ENCODE measurements around the gene CACNA1D.

The CACNA1D gene

GRCh38 chr3:53694046-53694445 is 199.6 kb downstream of the CACNA1D start:
- DNase-seq, result no peak

DNA sequence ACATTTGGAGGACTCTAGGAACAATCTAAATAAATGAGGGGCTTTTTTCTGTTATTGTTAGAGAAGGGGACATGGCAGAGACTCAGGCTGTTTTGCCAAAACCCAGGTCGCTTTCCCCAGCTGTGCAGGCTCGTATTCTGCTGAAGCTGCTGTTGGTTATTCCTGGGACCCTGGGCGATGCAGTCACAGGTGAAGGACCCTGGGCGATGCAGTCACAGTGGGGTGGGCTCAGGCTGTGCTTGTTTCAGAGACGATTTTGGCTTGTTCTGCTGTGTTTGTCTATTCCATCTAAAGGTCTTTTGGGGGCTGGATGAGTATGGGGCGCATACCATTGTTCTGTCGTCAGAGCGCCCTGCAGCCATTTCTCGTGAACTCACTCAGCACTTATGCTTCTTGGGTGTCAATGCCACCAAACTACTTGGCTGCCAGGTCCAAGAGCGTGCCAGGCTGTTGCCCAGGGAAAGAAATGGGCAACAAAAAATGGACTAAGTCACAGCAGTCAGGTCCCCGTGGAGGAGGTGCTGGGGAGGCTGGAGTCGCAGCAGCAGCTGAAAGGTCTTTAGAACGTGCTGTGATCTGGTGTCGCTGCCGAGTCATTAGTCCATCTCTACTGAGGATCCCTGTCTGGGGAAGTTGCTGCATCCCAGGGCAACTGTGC is 200.4 kb downstream of the CACNA1D start:
- no peak for DNase-seq

DNA sequence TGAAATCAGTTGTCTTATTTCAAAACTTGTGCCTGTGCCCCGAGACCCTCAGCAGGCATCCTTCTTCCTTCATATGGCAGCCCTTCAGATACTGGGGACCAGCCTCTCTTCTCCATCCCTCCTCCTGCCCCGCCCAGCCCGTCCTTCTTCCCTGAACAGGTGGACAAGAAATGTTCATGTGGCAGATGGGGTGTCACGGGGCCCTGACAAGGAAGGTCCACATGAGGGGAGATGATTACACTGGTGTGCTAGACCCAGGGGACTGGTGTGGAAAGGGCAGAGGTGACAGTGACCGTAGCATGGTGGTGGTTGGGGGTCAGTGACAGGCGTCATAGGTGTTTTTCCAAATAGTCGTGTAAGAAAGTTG is 200.9 kb downstream of the CACNA1D start:
- DNase-seq, result no peak

DNA sequence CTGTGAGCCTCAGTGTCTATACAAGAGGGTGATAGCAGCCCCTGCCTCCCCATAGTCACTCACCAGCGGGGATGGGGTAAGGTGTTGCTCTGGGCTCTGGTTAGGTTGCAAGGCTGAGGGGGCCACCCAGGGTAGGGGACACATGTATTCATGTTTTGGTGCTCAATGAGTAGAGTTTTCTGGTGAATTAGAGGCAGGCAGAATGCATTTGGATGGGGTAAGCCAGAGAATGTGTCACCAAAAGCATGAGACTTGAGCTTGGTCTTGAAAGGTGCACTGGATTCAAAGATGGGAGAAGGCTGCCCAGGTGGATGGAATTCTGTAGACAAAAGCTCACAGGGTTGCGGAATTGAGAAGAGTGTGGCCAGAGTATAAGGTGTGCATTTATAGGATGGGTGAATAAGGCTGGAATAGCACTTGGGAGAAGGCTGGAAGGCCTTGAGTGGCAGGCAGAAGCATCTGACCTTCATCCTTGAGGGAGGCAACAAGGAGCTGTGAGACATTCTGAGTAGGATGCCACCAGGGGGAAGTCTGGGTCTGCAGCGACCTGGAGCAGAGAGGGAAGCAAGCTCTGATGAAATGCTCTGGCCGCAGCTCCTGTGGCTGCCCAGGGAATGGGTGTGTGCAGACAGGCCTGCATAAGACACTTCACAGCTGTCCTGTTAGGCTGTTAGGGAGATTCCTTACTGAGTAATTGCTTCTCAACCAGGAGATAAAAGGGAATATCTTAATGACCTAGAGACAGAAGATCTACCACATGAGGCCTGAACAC is 202.2 kb downstream of the CACNA1D start:
- no peak for DNase-seq

GRCh38 chr3:53700441-53700840 is 206.0 kb downstream of the CACNA1D start:
- DNase-seq, result no peak

GRCh38 chr3:53702776-53703530 is 208.5 kb downstream of the CACNA1D start:
- no peak for DNase-seq

DNA sequence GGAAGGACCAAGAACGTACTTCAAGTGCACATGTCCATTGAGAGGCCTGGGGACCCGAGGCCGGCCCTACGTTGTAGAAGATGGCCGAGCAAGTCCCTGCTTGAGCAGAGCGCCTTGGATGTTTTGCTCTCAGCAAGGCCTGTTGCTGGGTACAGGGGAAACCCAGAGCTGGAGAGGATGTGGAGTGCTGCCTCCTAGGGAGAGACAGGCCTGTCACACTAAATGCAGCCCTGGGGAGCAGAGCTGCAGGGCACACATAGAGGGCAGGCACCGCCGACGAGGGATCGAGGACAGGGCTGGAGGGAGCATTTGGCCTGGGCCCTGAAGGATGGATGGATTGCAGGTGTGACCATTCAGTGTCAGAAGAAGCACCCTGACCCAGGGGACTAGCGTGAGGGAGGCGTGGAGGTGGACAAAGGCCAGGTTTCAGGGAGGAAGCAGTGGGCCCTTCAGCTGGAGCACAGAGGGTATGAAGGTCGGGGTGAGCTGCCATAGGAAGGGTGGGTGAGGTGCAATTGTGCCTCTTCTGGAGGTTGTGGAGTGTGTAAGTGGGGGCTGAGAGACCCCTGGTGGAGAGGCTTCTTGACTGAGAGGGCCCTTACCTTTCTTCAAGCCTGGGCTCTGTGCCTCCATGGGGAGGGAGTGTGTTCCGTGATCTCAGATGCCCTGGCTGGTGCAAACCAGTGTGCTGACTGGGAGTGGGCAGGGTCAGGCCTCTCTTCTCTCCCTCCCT is 209.4 kb downstream of the CACNA1D start:
- no peak for DNase-seq

DNA sequence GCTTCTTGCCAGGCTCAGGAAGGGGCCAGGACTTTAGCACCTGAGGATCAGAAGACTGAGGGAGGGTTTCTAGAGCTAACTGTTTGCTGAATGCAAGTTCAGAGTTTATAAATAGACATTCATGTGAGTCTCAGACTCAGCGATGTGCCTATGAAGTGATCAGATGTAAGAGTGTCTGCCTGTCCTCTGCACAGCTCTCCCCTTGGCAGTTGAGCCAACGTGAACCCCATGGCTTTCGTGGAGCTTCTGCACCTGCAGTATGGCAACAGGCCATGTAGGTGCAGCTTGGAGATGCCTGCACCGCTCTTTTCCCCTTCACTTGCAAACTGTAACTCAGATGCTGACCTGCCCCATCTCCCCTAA is 209.9 kb downstream of the CACNA1D start:
- no peak for DNase-seq

- no peak for DNase-seq
Observed at GRCh38 chr3:53705024-53705745, 210.8 kb downstream of the CACNA1D start.

DNA sequence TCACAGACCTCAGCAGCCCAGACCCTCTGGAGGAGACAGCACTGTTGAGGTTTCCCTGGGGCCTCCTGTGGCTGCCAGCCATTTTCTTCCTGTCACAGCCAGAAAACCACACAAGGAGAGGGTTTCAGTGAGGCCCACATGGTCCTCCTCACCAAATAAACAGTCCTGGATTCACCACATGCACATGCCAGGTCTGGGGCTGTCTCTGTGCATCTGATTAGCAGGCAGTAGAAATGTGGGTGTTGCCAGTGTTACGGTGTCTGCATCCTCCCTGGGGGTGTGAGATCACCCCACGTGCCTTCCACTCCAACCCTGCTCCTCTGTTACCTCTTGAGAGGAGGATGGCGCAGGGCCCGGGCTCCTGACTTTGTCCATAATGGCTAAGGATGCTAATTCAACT is 211.4 kb downstream of the CACNA1D start:
- DNase-seq, result no peak

- no peak for DNase-seq
Observed at GRCh38 chr3:53707222-53707621, 212.8 kb downstream of the CACNA1D start.

GRCh38 chr3:53708001-53708621 is 213.7 kb downstream of the CACNA1D start:
- no peak for DNase-seq

DNA sequence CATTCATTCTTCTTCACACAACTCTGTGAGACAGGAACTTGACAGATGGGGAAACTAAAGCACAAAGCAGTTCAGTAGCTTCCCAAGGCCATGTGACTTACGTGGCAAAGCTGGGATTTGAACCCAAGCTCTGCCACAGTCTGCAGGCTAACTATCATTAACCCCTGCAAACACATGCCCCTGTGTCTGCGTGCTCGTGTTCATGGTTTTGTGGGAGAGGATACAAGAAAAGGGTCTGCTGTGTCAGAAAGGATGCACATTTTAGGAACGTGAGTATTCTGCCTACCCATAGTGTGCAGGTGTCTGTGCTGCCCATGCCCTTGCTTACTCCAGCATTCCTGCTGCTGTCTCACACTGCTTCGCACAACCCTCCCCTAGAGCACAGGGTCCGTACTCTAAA is 214.8 kb downstream of the CACNA1D start:
- no peak for DNase-seq

- peak; percentile 49 for DNase-seq
Observed at GRCh38 chr3:53709860-53710674, 215.7 kb downstream of the CACNA1D start.

DNA sequence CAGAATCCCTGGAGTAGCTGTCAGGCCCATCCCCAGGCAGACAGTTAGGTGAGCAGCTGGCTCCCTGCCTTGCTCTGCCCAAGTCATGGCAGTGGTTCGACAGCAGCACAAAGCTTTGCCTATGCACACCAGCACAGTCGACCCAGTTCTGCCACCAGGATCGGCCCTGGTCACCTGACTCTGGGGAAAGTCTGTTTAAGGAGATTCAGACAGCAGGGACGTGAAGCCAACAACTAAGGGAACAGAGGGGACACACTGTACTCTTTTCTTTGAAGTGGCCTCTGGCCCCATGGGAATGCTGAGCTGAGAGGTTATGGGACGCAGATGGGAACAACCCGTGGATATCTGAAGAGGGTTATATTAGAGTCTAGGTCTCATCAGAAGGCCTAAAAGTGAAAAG is 217.0 kb downstream of the CACNA1D start:
- no peak for DNase-seq

GRCh38 chr3:53712817-53713388 is 218.5 kb downstream of the CACNA1D start:
- no peak for DNase-seq

GRCh38 chr3:53713626-53714025 is 219.2 kb downstream of the CACNA1D start:
- no peak for DNase-seq

DNA sequence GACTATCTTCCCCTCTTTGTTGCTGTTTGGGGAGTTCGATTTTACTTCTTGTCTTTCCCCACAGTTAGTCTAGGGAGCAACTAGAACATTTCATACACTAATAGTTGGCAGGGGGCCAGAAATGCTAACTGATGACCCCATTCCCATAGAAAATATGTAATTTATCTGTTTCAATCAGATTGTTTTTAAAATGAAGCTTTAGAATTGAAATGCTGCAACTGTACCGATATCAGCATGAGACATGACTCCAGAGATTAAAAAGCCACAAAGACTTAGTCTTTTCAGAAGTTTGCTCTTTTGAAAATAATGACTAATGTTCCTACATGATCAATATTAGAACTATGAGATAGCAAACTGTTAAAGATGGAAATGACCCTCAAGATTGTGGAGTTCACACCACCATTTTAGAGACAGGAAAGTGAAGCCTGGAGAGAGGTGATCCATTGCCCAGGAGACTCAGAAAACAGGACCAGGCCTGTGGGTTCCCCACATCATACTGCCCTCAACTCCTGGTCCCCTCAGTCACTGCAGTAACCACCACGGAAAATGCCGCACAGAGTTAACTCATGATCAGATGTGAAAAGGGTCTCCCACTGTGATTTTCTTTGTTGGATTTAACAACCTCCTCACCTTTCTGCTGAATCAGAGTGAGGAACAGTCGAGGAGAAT is 221.5 kb downstream of the CACNA1D start:
- DNase-seq, result peak; percentile 16

DNA sequence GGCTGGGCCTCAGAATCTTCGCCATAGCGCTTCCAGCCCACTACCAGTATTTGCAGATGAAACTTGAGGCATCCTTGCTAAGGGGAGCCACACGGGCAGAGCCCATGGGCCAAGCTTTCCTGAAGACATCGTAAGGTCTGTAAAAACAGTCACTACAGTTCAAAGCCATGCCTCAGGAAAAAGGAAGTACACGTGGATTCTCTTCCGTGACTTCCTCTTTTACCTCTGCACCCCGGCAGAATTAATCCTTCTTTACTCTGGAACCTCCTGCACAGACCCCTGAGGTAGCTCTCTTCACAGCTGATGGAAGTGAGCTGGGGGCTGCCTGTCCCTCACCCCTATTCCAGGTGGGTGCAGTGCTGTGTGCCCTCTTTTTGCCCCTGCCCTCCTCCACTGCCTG is 222.6 kb downstream of the CACNA1D start:
- DNase-seq, result no peak

DNA sequence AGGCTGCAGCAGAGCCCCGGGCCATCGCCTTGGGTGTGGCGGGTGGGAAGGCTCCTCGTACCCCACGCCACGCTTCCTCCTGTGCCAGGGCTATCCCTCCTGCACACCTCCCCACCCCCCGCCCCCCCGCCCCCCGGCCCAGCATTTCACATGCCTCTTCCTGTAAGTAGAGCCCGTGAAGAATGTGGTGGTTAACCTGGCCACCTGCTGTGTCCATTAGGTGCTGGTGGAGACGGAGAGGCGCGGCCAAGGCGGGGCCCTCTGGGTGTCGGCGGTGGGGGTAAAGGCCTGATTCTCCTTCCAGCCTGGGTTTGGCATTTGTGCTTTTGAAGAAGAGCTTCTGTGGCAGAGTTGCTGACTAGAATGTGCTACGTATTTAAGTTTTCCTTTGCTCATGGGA is 224.1 kb downstream of the CACNA1D start:
- no peak for DNase-seq
